Epithelial cell of prostate (primary cell): ENCODE measurements around the gene BDH1.
A peak's percentile ranks its signal among the peaks of the same experiment; 100 is the strongest.

Experiments
- DNase-seq: peaks from one replicate; pipeline ENCODE4 v3.0.0-alpha.2; 2011; ENCODE audit warnings: low read depth, low spot score
- H3K27ac ChIP-seq: fragments of 450-650 bp; 2 replicates; pipeline ENCODE4 v1.5.1; 2017; ENCODE audit warnings: mild to moderate bottlenecking

BDH1 gene

GRCh38 chr3:197466586-197467399 is 89.0 kb downstream of the BDH1 start:
- H3K27ac ChIP-seq: peak overlapping the region; percentile 29
- DNase-seq: no peak

GRCh38 chr3:197465996-197466549 is 89.7 kb downstream of the BDH1 start:
- DNase-seq: no peak
- H3K27ac ChIP-seq: peak overlapping the region; percentile 29

GRCh38 chr3:197465197-197465995 is 90.4 kb downstream of the BDH1 start:
- H3K27ac ChIP-seq: no peak overlapping the region
- DNase-seq: no peak

GRCh38 chr3:197464794-197465193 is 91.0 kb downstream of the BDH1 start:
- no peak overlapping the region for H3K27ac ChIP-seq
- DNase-seq: no peak

- no peak overlapping the region for H3K27ac ChIP-seq
- no peak for DNase-seq
Measured at GRCh38 chr3:197463279-197463678, 92.5 kb downstream of the BDH1 start.

GRCh38 chr3:197462808-197463207 is 93.0 kb downstream of the BDH1 start:
- H3K27ac ChIP-seq: no peak overlapping the region
- no peak for DNase-seq

- no peak for DNase-seq
- H3K27ac ChIP-seq: no peak overlapping the region
Measured at GRCh38 chr3:197460639-197461038, 95.1 kb downstream of the BDH1 start.

- DNase-seq: no peak
Measured at GRCh38 chr3:197460002-197460401, 95.8 kb downstream of the BDH1 start.

More at GRCh38 chr3:197460002-197460401, 95.8 kb downstream of the BDH1 start:
- no peak overlapping the region for H3K27ac ChIP-seq
